OCI-LY3 (cell line): Measurements from ENCODE around the gene MCAT.

Experiments used
- CTCF ChIP-seq: fragments of 200-600, 300-600 bp; sonication (generic); IDR thresholded peaks from 2 replicates; pipeline ENCODE4 v1.5.1; 2014; ENCODE audit warnings: antibody characterized with exemption, low read length, low read depth
- EZH2phosphoT487 ChIP-seq: fragments of 200-600 bp; shearing (Covaris generic); IDR thresholded peaks from 2 replicates; pipeline ENCODE4 v1.6.1; 2018; ENCODE audit warnings: antibody characterized with exemption, mixed run types, low read depth

- TF ChIP-seq CTCF (no peak), EZH2phosphoT487 (no peak)
Measured at GRCh38 chr22:43110444-43110926, 32.7 kb downstream of the MCAT start, which contains the start of gene BIK.
